GM10248 (cell line): ENCODE data around the gene LIMA1.
"Not testable (repeated sequence)": the region's sequence is repeated elsewhere in the genome, so short reads cannot be mapped to it uniquely, and the experiment has no call there.

Source experiments
- CTCF ChIA-PET: fragments of 300-600 bp; sonication (Branson Sonifier 250); formaldehyde crosslinking; extraction: SDS; loops from one replicate; lab custom pipeline; 2021; ENCODE audit warnings: antibody characterized with exemption; lab: Yijun Ruan, JAX
- POLR2A ChIA-PET: fragments of 350-650 bp; sonication (Branson Sonifier 250); formaldehyde crosslinking; extraction: SDS; loops from one replicate; lab custom pipeline; 2020; ENCODE audit warnings: antibody characterized with exemption; lab: Yijun Ruan, JAX
- DNase-seq: peaks from one replicate; pipeline ENCODE4 v3.0.0; 2012; ENCODE audit errors: extremely low spot score
- TF ChIP-seq, protein P1 (sequence below): IDR thresholded peaks from 2 replicates; pipeline ENCODE4 v1.5.1; 2012; ENCODE audit warnings: mild to moderate bottlenecking, low read depth; ENCODE audit errors: extremely low read depth, missing control alignments, control extremely low read depth

LIMA1 gene

DNA sequence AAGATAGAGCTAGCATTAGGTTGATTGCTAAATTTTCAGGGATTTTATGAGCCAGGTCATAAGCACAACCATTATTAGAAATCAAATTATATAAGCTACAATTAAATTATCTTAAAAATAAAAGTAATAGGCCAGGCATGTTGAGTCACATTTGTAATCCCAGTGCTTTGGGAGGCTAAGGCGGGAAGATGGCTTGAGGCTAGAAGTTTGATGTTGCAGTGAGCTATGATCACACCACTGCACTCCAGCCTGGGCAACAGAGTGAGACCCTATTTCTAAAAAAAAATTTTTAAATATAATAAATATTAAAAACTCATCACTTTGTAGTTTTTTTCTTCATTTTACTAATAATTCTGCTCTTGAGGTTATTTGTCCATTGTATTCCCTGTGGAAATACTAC, 1.9 kb upstream of the LIMA1 start:
- CTCF ChIA-PET = interaction anchor here (1.4 to 1.5 kb wide), 2 partner anchors 8 to 11 kb away, joined by 4 read pairs; no protein-coding TSS in a partner anchor
- POLR2A ChIA-PET = no interaction called here
- TF ChIP-seq, protein P1, sequence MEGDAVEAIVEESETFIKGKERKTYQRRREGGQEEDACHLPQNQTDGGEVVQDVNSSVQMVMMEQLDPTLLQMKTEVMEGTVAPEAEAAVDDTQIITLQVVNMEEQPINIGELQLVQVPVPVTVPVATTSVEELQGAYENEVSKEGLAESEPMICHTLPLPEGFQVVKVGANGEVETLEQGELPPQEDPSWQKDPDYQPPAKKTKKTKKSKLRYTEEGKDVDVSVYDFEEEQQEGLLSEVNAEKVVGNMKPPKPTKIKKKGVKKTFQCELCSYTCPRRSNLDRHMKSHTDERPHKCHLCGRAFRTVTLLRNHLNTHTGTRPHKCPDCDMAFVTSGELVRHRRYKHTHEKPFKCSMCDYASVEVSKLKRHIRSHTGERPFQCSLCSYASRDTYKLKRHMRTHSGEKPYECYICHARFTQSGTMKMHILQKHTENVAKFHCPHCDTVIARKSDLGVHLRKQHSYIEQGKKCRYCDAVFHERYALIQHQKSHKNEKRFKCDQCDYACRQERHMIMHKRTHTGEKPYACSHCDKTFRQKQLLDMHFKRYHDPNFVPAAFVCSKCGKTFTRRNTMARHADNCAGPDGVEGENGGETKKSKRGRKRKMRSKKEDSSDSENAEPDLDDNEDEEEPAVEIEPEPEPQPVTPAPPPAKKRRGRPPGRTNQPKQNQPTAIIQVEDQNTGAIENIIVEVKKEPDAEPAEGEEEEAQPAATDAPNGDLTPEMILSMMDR = no peak
- DNase-seq = no peak

DNA sequence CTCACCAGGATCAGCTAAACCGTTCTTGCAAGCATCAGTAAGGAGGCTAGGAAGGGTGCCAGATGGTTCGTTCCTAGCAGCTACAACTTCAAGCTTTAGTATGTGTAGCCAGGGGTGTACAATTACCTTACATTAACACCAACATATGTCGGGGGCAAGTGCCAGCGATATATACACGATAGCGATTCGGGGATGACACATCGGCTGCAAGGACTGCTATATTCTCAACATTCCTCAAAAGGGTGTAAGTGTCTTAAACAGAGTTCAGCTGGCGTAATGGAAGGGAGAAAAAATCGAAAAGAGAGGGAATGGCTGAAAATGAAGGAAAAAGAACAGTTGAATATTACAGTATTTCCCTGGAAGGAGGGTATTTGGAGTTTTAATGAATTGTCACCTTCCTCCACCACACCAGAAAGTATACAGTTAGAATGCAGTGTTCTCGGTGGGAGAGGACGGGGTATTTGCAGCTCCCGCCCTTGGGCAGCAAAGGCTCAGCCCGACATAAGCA, 545 bp downstream of the LIMA1 start:
- no peak for DNase-seq
- POLR2A ChIA-PET = no interaction called here

DNA sequence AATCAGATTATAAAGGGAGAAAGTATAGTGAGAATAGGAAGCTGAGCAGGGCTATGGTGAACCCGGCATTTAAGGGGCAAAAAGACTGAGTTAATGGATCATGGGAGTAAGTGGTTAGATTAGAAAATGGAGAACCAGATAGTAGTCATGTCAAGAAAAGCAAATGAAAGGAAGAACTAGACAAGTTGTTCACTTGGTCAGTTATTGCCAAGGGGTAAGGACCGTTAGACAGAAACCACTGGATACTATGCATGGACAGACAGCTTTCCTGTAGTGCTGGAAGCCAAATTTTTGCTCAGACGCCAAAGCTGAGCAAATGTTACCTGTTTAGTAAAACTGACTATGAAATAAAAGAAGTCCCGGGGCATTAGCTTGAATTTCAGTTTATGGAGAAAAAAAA, 3.8 kb downstream of the LIMA1 start:
- TF ChIP-seq, protein P1 = no peak
- ChIA-PET CTCF (no interaction called here), POLR2A (no interaction called here)
- no peak for DNase-seq

More for the DNA sequence above, 545 bp downstream of the LIMA1 start:
- TF ChIP-seq, protein P1 = no peak
- CTCF ChIA-PET = interaction anchor here (0.8 to 2.0 kb wide), 7 partner anchors 8 to 316 kb away, joined by 3 to 10 read pairs (median 3); partner anchors contain the start of gene COX14

DNA sequence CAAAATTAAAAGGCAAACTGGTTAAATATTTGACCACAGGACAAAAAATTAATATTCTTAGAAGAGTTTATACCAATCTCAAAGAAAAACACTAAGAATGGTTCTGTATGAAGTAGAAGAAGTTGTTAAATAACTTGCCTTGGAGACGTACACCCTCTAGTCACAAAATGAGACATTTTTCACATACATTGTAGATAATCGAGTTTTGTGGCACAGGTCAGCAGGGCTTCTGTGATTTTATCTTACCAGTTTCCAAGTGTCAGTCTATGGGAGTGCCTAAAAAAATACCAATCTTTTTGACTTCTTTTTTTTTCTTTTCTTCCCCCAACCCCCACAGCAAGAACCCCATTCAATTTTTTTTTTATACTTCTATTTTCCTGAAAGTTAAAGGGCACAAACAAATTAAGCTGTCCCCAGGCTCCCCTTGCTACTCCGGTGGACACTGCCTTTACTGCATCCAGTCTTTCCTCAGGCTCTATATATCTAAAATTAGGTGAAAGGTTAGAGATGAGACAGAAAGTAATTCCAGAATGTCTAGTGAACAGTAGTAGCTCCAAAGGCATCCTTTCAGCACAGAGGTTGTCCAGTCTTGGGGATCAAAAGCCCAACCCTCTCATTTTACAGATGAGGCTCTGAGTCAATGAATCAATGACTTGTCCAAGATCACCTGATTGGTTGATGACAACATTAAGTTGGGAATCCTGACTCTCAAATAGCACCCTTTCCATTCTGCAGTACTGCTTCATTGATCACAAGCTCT, 6.2 kb downstream of the LIMA1 start:
- DNase-seq = no peak
- ChIA-PET POLR2A (no interaction called here), CTCF (interaction anchor here (1.0 kb wide), 1 partner anchor 38 kb away, joined by 3 read pairs; no protein-coding TSS in a partner anchor)
- TF ChIP-seq, protein P1 = no peak

DNA sequence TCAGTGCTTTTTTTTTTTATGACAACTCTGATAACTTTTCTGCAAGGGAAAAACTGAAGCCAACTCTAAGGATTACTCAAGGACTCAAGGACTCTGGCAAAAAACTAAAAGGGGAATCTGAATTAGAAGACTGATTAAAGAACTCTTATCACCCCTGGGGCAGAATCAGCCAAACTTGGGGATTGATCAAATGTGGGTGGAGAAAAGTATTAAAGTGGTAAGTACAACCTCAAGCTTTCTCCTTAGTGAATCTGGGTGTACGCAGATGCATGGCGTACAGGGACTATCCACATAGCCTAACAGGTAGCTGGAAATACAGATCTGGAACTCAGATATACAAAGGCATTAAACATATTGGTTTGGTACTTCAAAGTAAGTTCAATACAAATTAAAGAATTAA, 7.3 kb downstream of the LIMA1 start:
- POLR2A ChIA-PET = no interaction called here
- CTCF ChIA-PET = no interaction called here
- TF ChIP-seq, protein P1 = no peak
- no peak for DNase-seq

DNA sequence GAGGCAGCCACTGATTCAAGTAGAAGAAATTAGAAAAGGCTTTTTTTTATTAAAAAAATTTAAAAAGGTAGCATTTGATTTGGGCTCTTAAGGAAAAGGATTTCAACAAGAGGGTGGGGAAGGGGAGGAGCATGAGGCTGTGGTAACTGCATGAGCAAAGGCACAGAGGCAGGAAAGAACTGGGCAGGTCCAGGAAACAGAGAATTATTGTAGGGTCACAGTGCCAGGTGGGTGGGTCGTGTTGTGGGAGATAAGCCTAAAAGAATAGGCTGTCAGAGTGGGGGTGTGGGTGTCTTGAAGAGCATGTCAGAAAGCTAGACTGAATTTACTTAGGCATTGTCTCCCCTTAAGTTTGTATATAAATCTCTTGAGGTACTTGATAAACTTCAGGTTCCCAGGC, 7.8 kb downstream of the LIMA1 start:
- CTCF ChIA-PET = no interaction called here
- TF ChIP-seq, protein P1 = no peak
- DNase-seq = no peak
- POLR2A ChIA-PET = no interaction called here

DNA sequence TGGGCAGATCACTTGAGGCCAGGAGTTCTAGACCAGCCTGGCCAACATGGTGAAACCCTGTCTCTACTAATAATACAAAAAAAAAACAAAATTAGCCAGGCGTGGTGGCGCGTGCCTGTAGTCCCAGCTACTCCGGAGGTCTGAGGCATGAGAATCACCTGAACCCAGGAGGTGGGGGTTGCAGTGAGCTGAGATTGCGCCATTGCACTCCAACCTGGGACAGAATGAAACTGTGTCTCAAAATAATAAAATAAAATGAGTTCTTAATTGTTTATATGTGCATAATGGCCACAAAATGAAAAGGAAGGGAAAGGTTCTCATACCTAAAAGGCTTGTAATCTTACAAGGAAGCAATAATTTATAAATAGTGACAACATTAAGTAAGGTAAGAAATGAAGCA, 8.2 kb downstream of the LIMA1 start:
- DNase-seq, CTCF ChIA-PET, POLR2A ChIA-PET: not testable (repeated sequence)
